GM19328 (cell line): ENCODE results near the gene APPL2.

Source experiments
- ATAC-seq: cut with Tn5 transposase; IDR thresholded peaks from one replicate; pipeline ENCODE4 v1.9.1; 2021; ENCODE audit warnings: mild to moderate bottlenecking, moderate library complexity; ENCODE audit not compliant: unreplicated experiment

APPL2 gene, protein sequence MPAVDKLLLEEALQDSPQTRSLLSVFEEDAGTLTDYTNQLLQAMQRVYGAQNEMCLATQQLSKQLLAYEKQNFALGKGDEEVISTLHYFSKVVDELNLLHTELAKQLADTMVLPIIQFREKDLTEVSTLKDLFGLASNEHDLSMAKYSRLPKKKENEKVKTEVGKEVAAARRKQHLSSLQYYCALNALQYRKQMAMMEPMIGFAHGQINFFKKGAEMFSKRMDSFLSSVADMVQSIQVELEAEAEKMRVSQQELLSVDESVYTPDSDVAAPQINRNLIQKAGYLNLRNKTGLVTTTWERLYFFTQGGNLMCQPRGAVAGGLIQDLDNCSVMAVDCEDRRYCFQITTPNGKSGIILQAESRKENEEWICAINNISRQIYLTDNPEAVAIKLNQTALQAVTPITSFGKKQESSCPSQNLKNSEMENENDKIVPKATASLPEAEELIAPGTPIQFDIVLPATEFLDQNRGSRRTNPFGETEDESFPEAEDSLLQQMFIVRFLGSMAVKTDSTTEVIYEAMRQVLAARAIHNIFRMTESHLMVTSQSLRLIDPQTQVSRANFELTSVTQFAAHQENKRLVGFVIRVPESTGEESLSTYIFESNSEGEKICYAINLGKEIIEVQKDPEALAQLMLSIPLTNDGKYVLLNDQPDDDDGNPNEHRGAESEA

DNA sequence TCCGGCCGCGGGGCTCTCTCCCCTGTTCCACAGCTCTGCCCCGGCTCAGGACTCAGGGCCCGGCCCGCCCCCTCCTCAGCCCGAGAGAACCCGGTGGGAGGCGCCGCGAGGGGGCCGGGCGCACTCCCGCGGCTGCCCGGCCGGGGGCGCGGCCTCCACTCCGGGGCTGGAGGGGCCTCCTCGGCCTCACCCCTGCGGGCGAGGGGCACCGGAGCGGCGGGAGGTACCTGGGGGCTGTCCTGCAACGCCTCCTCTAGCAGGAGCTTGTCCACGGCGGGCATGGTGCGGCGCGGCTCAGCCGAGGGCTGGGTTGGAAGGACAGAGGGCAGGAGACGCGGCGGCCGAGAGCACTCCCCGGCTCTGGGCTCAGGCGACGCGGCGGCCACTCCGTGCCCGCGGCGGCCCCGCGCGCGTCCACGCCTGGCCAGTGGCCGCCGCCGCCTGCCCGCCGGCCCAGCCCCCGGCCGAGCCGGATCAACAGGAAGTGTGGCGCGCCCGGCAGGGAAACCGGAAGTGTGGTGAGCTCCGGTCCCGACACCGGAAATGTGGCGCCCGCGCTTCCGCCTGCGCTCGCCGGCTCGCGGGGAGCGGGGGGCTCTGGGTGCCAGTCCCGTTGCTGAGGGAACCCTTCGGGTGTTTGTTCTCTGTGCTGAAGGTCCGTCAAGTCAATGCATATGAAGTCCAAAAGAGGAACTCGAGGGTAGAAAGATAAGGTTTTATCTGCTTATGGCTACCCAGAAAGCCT is at the start of gene APPL2:
Gene APPL2, minus strand, starts transcription at position 443 of the 745 bp plus-strand sequence. Its CDS starts 162 bp downstream, at position 281.
- peak; percentile 83 for ATAC-seq

DNA sequence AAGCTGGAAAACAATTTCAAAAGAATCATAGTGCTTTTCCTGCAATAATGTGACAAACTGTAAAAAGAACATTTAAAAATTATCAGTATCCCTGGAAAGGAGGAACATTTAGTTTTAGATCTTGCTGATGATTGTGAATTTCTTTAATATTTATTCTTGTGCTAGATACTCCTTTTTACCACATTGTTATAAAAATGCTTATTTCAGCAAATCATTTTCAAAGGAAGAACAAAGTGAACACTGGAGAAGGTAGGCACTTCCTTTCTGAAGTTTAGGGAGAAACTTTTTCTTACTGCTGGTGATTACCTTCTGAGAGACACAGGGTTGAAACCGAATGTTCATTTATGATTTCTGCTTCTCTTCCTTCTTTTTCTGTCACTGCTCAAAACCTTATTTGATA is 49.4 kb upstream of the APPL2 start:
- ATAC-seq: no peak

DNA sequence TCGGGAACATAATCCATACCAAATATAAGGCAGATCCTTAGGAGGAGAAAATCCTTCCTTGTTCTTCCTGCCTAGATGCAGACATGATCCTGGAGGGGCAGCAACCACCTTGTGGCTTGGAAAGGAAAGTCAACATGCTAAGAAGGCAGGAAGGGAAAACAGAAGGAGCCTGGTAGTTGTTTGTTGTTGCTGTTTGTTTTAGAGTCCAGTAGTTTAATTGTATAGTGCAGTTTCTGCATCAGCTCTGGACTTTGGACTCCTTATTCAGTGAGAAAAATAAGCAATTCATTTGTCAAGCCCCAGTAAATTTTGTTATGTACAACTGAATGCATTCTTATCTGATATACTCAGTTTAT is 45.7 kb upstream of the APPL2 start:
- no peak for ATAC-seq

DNA sequence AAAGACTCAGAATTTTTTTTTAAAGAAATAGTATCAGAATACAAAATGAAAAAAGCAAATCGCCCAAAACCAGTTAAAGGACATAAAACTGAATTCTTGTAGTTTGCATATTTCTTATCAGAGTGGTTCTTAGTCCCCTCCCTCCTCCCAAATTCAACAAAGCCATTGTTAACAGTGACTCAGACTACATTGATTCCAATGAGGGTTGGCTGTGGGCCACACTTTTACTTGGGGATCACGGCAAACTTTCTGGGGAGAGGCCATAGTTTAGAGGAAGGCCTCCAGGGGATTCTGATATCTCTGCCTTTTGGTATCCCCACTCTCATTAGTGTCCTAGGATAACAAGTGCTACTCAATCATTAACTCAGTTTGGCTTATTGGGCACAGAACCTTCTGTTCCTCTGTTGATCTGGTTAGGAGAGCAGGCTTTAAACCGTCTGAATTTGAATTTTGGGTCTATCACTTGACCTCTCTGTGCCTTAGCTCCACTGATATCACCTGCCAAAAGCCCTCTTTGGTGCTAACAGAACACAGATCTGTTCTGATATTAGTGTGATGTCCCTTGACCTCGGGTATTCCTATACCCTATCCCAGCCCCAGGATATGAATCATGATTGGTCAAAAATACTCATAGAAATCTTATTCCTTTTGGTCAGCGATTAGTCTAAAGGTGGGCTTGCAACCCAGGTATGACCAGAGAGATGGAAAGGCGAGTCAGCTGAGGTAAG is 45.2 kb upstream of the APPL2 start:
- ATAC-seq: no peak

DNA sequence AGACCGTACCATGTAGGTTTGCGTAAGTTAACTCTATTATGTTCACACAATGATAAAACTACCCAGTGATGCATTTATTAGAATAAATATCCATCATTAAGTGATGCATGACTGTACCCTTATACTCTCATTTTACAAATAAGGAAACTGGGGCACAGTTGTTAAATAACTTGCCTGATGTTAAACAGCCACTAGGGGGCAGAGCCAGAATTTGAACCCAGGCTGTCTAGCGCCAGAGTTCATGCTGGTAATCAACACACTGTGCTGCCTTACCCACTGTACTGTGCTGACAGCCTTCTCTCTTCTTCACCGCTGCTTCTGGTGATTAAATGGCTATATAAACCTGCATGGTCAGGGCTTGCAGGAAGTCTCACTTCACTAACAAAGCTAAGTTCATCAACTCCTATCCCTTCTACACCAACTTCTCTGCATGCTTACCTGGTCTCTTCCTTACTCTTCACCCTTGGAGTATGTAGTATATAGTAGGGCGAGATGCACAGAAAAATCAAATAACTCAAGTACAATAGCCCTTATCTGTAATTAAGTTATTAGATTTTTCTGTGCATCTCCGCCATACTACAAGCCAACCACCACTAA is 43.6 kb upstream of the APPL2 start:
- ATAC-seq: no peak

DNA sequence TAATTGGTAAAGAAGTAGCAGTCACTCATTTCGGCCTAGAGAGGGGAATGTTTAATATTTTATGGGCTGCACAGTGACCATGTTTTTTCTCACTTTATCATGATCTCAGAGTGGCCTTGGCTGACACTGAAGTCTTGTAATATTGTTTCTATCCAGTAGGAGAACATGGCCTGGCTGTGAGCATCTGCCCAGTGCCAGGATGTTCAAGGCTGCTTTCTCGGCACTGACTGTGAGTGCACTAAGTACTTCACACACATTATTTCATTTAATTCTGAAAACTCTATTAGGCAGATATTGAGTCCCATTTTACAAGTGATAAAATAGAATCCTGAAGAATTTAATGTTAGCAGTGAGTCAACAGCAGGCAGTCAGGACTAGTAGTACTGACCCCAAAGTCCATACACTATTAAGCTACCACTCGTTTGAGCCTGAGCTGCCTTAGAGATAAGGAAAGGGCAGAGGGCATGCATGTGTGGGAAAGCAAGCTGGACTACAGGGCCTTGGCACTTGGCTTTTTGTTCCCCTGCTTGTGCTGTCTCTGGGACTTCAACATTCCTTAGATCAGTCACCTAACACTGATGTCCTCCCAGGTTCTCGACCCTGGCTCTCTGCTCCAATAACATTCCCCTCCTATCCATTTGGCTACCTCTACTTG is 42.2 kb upstream of the APPL2 start:
- ATAC-seq: no peak

DNA sequence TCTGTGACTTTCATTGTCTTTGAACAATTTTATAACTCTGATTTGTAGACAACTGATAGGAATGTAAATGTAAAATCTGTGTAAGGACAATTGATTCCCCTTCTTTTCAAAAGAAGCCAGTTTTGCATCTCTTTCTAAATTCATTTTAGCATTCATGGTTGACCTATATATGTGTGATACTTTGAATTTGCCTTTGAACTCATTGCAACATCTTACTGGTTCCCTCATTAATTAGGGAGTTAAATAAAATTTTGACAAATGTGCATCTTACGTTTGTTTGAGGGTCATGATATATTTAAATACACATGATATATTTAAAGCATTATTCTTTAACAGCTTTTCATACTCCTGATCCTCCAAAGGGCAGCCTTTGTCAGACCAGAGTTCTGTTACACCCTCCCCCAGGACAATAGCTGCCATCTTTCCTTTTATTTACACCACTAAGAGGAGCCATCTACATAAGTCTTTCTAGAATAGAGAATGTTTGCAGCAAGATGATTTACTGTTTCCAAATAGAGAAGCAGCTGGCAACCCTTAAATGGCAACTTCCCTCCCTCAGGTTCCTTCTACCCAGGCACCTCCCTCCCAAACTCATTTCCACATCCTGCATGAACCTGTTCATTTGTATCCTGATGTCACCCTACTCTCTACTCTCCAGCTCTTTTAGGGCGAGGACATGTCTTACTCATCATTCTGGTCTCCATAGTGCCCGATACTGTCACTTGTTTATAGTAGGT is 40.2 kb upstream of the APPL2 start:
- no peak for ATAC-seq

DNA sequence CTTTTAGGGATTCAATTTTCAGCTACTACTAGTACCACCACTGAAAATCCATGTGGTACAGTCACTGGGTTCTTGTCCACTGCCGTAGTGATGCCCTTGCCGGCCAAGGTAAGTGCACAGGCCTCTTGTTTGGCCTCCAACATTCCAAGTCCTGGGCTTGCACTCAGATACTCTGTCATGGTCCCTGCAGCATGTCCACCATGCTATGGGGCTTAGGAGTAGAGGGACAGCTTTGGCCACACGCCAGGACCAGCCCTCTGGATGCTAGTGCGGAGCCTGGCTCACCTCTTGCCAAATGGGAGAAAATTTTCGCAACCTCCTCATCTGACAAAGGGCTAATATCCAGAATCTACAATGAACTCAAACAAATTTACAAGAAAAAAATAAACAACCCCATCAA is 38.6 kb upstream of the APPL2 start:
- ATAC-seq: no peak

DNA sequence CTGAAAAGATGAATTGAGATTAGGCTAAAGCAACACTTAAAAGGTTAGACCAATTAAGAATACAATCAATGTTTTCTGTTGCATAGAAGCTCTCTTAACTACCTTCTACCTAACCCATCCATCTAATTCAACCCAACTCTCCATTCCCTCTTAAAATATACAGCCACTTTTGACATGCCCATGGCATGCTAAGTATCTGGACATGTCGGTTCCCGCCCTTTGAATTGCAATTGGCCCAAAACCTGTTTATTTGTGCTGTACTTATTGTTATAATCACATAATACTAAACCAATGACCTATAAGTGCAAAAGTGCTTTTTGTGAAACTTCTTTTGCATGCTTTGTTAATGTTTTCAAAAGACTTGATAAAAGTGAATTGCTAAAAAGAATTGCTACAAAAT is 37.6 kb upstream of the APPL2 start:
- ATAC-seq: no peak

DNA sequence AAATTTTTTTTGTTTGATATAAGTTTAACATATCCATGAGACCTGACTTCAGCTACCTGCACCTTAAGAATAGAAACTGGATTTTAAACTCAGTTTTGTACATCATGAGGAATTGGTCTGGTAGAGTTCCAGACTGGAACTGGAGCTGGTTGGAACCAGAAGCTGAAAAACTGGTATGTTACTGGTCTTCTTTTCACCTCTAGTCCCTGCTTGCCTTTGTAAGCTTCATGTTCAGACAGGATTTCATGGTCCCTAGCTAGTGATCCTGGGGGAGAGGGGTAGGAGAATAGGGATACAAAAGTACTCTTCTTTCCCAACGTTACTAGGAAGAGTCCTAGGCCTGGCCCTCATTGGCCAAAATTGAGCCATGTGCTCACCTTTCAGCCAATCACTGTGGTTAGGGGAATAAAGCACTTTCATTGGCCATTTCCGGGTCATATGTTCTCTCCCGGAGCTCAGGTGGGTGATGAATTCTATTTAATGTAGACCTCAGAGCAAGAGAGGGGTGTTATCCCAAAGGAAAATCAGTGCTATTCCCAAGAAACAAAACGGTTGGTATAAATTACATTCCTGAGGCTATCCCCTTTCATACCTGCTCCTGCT is 36.9 kb upstream of the APPL2 start:
- no peak for ATAC-seq

DNA sequence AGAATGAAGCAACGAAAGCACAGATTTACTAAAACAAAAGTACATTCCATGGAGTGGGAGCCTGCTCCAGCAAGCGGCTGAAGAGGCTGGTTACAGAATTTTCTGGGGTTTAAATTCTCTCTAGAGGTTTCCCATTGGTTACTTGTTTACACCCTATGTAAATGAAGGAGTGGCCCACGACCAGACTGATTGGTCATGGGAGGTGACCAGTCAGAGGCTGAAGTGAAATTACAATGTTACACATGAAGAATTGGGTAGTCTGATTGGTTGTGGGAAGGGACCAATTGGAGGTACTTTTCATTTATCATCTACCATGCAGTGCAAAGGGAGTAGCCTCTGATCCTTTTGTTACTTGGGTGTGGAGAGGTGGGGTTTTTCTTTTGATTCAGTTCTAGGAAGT is 36.2 kb upstream of the APPL2 start:
- no peak for ATAC-seq

DNA sequence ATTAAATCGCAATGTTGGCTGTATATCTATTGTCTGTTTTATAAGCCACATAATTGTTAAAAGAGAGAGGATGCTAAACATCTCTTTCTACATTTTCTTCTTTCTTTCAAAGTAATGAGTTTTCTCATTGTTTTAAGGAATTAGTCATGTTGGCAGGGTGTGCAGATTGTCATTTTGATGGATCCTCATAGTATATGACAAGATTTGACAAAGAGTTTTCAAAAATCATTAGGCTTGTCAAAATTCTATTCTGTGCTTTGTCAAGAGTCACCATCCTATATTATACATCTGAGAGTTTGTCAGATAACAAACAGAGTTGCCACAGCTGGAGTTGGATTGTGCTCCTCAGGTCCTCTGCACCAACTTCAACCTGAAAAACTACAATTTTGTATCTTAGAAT is 35.4 kb upstream of the APPL2 start:
- no peak for ATAC-seq

DNA sequence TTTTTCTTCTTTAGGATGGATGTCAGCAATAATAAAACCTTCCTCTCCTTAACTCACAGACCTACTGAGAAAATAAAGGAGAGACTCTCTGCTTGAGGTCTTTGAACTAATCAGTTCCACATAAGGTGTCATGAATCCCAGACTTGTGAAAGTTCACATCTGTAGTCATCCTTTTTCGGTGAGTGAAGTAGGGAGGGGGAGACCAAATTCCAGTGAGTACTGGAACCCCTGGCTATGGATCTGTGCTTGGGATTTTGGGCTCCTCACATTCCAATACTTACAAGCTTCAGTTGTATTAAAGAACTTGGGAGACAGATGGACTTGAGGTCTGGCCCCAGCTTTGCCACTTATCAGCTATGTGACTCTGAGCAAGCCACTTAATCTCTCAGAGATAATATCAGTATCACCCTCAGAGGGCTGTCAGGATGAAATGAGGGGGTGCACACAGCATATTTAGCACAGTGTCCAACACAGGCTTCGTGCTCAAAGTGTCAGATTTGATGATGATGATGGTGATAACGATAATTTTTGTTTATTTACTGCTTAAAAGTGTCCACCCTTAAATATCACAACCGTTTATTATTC is 34.8 kb upstream of the APPL2 start:
- ATAC-seq: no peak

DNA sequence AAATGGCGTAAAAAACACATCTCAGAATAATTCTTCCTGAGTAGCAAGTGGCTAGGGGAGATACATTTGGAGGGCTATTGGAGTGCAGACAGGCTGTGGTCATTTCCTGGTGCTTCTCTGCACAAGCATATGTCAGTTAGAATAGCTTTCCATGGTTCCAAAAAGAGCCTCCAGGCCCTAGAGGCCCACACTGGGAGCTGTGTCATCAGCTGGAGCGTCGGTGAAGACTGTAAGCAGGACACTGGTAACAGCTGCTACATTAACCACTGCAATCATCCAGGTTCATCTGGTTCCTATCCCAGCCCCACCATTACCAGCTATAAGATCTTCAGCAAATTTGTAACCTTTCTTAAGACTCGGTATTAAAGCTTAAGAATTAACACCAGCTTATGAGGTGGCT is 31.7 kb upstream of the APPL2 start:
- ATAC-seq: no peak

DNA sequence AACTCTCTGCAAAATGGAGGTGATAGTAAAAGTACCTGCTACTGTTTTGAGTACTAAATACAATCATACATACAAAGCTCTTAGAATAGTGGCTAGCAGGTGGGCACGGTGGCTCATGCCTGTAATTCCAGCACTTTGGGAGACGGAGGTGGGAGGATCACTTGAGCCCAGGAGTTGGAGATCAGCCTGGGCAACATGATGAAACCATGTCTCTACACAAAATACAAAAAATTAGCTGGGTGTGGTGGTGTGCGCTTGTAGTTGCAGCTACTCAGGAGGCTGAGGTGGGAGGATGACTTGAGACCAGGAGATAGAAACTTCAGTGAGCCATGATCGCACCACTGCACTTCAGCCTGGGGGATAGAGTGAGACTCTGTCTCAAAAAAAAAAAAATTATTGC is 28.8 kb upstream of the APPL2 start:
- no peak for ATAC-seq

DNA sequence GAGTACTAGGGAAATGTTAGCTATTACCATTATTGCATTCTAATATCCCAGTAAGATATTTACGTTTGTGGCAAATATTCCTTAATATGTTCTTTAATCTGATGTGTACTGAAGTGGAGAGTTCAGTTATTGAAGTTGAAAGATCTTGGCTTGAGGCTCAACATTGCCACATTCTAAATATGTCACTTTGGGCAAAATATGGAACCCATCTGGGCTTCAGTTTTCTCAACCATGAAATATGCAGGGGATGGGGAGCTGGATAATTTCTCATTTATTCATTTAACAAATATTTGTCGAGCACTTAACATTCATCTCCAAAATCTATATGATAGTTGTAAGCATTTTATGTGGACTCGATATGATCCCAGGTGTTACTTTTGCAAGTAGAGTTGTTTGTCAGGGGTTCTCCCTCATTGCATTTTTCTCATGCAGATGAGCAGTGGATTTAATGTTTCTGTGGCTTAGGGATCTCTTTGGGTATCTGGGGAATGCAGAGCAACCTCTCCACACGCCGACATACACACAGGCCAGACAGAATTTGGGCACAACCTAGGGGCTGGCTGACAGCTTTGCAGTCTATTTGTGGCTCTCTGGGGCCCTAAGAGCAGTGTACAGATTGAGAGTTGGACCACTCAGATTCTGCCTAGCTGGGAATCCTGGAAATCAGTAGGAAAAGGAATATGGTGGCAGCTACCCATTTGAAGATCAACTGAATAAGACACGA is 26.6 kb upstream of the APPL2 start:
- ATAC-seq: no peak

DNA sequence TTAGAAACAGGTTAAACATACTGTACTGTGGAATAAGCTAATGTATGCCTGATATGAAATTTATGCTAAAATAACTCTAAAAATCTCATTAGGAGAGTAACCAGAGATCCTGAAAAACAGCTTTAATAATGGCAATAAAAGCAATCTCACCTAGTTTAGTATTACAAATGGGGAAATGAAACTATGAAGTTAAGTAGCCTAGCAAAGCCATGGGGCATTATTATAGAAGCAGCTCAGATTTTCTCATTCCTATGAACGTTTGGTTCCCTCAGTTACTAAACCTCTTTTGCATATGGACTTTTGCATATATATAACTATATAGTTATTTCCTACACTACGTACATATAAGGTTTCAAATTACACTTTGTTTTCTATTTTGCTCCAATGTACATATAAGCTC is 25.0 kb upstream of the APPL2 start:
- ATAC-seq: no peak

DNA sequence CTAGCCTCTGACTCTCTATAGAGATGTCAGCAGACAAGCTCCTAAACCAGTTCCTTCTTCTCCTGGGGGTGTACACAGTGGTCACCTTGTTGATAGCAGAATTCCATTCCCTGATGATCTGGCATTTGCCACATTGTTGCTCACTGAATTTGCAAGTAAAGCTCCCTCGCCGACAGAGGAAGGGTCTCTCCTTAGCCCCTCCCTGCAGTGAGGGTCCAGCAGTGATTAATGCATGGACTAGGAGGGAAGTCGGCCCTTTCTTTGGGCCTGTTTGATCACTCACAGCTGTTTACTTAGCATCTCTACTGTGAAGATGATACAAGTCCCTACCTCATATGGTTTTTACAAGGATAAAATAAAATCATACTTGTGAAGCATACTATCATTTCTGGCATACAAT is 23.3 kb upstream of the APPL2 start:
- ATAC-seq: no peak
